ENCODE measurements around the gene TELO2.
A peak's percentile ranks its signal among the peaks of the same experiment; 100 is the strongest.

TELO2 gene

GRCh38 chr16:1533443-1533951, 40.3 kb downstream of the TELO2 start, which contains the start of gene TMEM204:
TMEM204 (plus strand) TSS chr16:1533666; CDS start chr16:1534276, 610 bp downstream.
- H3K4me1 Mint-ChIP-seq (ENCODE audit: low read depth): peaks cover 30% of the 10 kb centered on the region
- no peaks in the 10 kb centered on the region for H3K27me3 Mint-ChIP-seq (ENCODE audit: low read depth)
- H3K9me3 Mint-ChIP-seq: no peaks in the 10 kb centered on the region
- peak; percentile 28 for DNase-seq (ENCODE audit: low spot score)
- H3K4me3 Mint-ChIP-seq: peak within 1 kb of the TSS; percentile 99
- H3K36me3 Mint-ChIP-seq (ENCODE audit: low read depth): peaks cover 36% of the 10 kb centered on the region
- H3K27ac Mint-ChIP-seq: peak within 1 kb of the TSS; percentile 78

GRCh38 chr16:1534021-1535020, 41.2 kb downstream of the TELO2 start:
- Mint-ChIP-seq H3K27me3 (ENCODE audit: low read depth) (no peaks in the 10 kb centered on the region), H3K4me1 (ENCODE audit: low read depth) (peaks cover 30% of the 10 kb centered on the region), H3K27ac (peak overlapping the region; percentile 78), H3K4me3 (peak overlapping the region; percentile 99), H3K36me3 (ENCODE audit: low read depth) (peaks cover 37% of the 10 kb centered on the region), H3K9me3 (no peaks in the 10 kb centered on the region)
- no peak for DNase-seq (ENCODE audit: low spot score)

DNA sequence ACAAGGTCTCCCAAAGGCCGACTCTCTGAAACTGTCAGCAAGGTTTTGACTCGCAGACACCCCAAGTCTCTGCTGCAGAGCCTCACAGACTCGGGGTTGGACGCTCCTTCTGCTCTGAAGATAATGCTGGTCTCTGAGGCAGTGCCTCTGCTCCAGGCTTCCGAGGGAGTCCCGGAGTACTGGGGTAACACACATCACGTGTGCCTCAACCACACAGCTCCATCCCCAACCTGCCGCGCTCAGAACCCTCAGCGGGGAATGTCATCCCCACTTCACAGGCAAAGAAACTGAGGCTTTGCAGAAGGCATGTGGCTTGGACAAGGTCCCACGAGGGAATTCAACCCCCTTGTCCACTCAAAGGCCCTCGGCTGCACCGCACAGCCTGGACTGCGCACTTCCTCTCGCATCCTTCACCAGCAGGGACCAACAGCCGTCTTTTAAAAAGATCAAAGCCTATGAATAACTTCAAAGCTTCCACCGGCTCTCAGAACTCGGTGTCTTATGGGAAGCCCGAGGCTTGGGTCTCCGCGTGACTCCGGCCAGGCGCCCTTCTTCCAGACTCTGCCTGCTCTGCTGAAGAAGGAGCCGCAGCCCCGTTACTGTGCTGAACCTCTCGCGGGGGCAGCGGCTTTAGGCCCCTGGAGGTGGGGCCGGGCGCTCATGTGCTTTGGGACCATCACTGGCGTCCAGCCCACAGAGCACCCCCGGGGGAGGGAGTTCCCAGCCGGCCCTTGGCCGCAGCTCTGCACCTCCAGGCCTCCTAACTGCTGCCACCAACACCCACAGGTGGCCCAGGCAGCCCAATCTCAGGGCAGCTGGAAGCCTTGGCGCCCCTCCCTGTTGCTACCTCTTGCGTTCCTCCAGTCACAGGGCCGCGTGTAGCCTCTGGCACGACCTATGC, 42.5 kb downstream of the TELO2 start:
- DNase-seq (ENCODE audit: low spot score): peak; percentile 27
- Mint-ChIP-seq H3K27me3 (ENCODE audit: low read depth) (no peaks in the 10 kb centered on the region), H3K4me3 (peak overlapping the region; percentile 99), H3K4me1 (ENCODE audit: low read depth) (peaks cover 27% of the 10 kb centered on the region), H3K36me3 (ENCODE audit: low read depth) (peaks cover 42% of the 10 kb centered on the region), H3K27ac (peak overlapping the region; percentile 78), H3K9me3 (no peaks in the 10 kb centered on the region)

- peaks cover 45% of the 10 kb centered on the region for H3K36me3 Mint-ChIP-seq (ENCODE audit: low read depth)
- peak overlapping the region; percentile 69 for H3K27ac Mint-ChIP-seq
- peaks cover 29% of the 10 kb centered on the region for H3K4me1 Mint-ChIP-seq (ENCODE audit: low read depth)
- DNase-seq (ENCODE audit: low spot score): no peak
- H3K27me3 Mint-ChIP-seq (ENCODE audit: low read depth): no peaks in the 10 kb centered on the region
- H3K4me3 Mint-ChIP-seq: peak overlapping the region; percentile 99
- H3K9me3 Mint-ChIP-seq: no peaks in the 10 kb centered on the region
These were observed 43.4 kb downstream of the TELO2 start for GRCh38 chr16:1536601-1537000.

DNA sequence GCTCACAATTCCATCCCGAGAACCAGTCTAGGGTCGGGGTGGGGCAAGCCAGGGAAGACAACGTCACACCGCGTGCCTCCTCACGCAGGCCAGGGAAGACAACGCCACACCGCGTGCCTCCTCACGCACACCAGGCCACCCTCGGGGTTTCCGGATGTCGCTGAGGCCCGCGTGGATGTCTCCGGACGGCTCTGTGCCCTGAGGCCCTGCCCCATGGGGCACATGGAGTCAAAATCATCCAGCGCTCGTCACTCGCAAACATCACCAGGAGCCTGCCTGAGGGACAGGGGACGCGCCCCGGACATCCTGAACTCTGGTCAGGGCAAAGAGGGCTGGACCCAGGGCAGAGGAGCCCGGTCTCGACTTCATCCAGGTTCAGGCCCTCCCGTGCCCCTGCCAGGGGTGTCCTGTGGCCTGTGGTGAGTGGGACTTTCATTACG, 44.0 kb downstream of the TELO2 start:
- Mint-ChIP-seq H3K36me3 (ENCODE audit: low read depth) (peaks cover 47% of the 10 kb centered on the region), H3K27me3 (ENCODE audit: low read depth) (no peaks in the 10 kb centered on the region), H3K4me3 (peak overlapping the region; percentile 99), H3K9me3 (no peaks in the 10 kb centered on the region), H3K27ac (peak overlapping the region; percentile 69), H3K4me1 (ENCODE audit: low read depth) (peaks cover 29% of the 10 kb centered on the region)
- no peak for DNase-seq (ENCODE audit: low spot score)

GRCh38 chr16:1537763-1538289, 44.7 kb downstream of the TELO2 start:
- peak overlapping the region; percentile 50 for H3K27ac Mint-ChIP-seq
- peak overlapping the region; percentile 99 for H3K4me3 Mint-ChIP-seq
- peaks cover 47% of the 10 kb centered on the region for H3K36me3 Mint-ChIP-seq (ENCODE audit: low read depth)
- no peaks in the 10 kb centered on the region for H3K27me3 Mint-ChIP-seq (ENCODE audit: low read depth)
- H3K4me1 Mint-ChIP-seq (ENCODE audit: low read depth): peaks cover 33% of the 10 kb centered on the region
- H3K9me3 Mint-ChIP-seq: no peaks in the 10 kb centered on the region
- no peak for DNase-seq (ENCODE audit: low spot score)

DNA sequence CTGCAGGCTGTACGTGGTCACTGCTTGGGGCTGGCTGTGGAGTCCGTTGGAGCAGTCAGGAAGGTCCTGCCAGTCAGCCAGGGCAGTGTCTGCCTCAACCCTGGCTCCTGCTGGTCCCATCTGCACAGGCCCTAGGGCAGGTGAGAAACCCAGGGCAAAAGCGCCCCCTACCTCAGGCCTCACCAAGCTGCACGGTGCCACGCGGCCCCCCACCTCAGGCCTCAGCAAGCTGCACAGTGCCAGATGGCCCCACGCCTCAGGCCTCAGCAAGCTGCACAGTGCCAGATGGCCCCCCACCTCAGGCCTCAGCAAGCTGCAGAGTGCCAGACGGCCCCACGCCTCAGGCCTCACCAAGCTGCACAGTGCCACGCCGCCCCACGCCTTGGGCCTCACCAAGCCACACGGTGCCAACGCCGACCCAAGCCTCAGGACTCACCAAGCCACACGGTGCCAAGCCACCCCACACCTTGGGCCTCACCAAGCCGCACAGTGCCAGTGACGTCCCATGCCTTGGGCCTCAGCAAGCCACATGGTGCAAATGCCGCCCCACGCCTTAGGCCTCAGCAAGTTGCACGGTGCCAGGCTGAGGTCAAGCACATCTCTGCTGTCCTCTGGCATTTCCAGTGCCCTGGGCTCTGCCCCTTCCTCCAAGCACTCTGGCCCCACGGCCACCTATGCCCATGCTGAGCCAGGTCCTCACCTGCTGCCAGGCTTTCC, 45.8 kb downstream of the TELO2 start:
- no peak overlapping the region for H3K27ac Mint-ChIP-seq

DNA sequence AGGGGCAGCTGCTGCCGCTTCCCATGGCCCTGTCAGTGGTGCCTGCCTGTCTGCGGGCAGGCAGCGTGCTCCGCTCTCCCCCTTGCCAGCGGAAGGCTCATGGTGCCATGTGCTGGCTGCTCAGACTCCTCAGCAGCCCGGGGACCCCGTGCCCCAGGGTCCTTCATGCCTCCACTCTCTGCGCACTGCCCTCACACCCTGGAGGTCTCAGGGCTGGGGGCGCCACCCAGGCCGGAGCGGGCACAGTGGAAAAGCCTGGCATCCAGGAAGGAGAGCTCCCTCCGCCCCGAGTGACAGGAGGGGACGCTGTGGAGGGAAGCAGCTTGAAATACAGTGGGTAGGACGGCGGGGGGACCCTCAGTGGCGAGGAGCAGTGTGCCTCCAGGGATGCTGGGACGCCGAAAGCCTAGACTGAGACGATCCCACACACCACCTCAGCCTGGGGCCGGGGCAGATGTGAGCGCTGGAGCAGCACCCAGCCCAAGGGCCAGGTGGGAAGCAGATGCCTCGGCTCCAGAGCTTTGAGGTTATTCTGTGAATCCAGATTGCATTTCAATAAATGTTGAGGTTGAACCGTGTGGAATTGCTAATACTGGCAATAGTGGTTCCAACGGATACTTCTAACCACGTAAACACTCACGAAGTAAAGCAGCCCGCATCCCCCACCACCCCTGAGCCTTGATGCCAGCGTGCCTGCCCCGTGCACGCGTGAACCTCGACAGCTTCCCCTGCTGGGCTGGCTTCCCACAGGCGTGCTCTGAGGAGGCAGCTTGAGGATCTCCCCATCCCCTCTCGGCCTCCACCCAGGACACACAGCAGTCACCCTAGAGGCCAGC, 46.8 kb downstream of the TELO2 start:
- Mint-ChIP-seq H3K27me3 (ENCODE audit: low read depth) (no peaks in the 10 kb centered on the region), H3K27ac (no peak overlapping the region), H3K4me3 (no peak overlapping the region), H3K4me1 (ENCODE audit: low read depth) (peaks cover 41% of the 10 kb centered on the region), H3K9me3 (no peaks in the 10 kb centered on the region), H3K36me3 (ENCODE audit: low read depth) (peaks cover 48% of the 10 kb centered on the region)
- DNase-seq (ENCODE audit: low spot score): no peak

More for the DNA sequence above, 45.8 kb downstream of the TELO2 start:
- Mint-ChIP-seq H3K9me3 (no peaks in the 10 kb centered on the region), H3K4me1 (ENCODE audit: low read depth) (peaks cover 41% of the 10 kb centered on the region), H3K4me3 (no peak overlapping the region), H3K36me3 (ENCODE audit: low read depth) (peaks cover 52% of the 10 kb centered on the region), H3K27me3 (ENCODE audit: low read depth) (no peaks in the 10 kb centered on the region)
- no peak for DNase-seq (ENCODE audit: low spot score)

DNA sequence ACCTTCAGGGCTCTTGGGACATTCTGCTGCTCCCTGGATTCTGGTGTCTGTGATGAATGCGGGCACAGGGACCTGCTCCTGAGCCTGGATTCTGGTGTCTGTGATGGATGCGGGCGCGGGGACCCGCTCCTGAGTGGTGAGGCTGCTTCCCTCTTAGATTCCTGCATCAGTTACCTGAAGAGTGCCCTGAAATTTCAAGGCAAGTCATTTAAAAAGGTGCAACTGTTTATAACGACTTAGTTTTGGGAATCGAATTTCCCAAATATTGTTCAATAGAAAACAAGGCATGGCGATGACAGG, 47.3 kb downstream of the TELO2 start:
- Mint-ChIP-seq H3K4me1 (ENCODE audit: low read depth) (peaks cover 43% of the 10 kb centered on the region), H3K27ac (no peak overlapping the region), H3K9me3 (no peaks in the 10 kb centered on the region), H3K36me3 (ENCODE audit: low read depth) (peaks cover 47% of the 10 kb centered on the region), H3K27me3 (ENCODE audit: low read depth) (no peaks in the 10 kb centered on the region), H3K4me3 (no peak overlapping the region)
- DNase-seq (ENCODE audit: low spot score): no peak

DNA sequence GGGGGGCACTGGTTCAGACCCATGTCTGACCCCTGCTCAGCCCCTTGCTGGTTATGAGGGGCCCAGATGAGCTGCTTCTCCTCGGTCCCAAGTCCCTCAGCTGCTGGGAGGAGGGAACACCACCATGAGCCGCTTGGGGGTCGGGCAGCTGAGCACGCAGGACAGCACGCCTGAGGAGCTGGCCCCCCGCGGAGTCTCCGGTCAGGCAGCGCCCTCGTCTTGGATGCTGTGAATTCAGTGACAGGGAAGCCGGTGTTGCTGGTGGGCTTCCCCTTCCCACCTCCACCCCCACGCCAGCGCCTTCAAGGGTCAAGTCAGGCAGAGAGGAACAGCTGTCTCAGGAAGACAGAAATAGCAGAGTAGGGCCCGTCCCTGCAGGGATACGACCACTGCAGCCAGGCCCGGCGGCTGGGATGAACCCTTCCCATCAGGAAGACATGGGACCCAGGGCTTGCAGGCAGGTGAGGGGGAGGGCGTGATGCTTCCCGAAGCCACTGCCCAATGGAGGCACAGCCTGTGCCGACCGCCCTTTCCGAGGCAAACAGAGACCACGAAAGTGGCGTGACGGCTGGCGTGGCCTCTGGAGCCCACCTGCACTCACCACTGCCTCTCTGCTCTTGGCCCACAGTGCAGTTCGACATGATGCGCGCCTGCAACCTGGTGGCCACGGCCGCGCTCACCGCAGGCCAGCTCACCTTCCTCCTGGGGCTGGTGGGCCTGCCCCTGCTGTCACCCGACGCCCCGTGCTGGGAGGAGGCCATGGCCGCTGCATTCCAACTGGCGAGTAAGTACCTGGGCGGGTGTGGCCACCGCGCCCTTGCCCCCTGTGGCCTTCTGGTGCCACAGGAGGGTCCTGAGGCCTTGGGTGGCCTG, 48.4 kb downstream of the TELO2 start:
- Mint-ChIP-seq H3K36me3 (ENCODE audit: low read depth) (peaks cover 48% of the 10 kb centered on the region), H3K4me3 (no peak overlapping the region), H3K27ac (peak overlapping the region; percentile 52), H3K9me3 (no peaks in the 10 kb centered on the region), H3K4me1 (ENCODE audit: low read depth) (peaks cover 46% of the 10 kb centered on the region), H3K27me3 (ENCODE audit: low read depth) (no peaks in the 10 kb centered on the region)
- no peak for DNase-seq (ENCODE audit: low spot score)

DNA sequence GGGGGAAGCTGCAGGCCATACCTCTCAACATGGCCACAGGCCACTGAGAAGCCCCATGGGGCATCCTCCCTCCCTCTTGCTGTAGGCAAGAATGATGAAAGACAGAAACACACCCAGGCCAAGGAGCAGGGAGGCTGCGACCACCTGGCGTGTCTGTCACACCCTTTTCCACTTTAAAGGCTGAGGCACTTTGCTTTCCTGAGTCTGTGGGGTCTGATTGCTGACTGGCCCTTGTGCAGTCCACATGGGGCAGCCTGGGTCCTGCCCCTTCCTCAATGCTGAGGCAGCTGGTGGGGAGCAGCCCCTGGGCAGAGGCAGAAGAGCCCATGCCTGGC, 49.0 kb downstream of the TELO2 start:
- Mint-ChIP-seq H3K4me3 (no peak overlapping the region), H3K36me3 (ENCODE audit: low read depth) (peaks cover 48% of the 10 kb centered on the region)

DNA sequence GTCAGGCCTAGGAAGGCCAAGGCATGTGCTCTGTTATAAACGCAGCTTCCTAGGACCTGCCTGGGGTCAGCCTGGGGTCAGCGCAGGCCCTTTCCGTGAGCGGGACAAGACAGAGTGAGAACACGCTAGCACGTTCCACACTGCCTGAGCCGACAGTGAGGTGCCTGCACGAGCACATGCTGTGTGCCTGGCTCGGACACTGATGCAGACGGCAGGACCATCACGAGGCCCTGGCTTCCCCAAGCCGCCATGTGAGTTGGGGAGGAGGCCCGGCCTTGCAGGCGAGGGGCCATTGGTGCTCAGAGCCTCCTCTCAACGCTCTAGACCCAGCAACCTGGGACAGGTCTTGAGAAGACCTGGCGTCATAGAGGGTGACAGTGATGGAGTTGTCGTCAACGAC, 49.4 kb downstream of the TELO2 start:
- Mint-ChIP-seq H3K9me3 (no peaks in the 10 kb centered on the region), H3K4me1 (ENCODE audit: low read depth) (peaks cover 37% of the 10 kb centered on the region), H3K27me3 (ENCODE audit: low read depth) (no peaks in the 10 kb centered on the region), H3K27ac (peak overlapping the region; percentile 93), H3K36me3 (ENCODE audit: low read depth) (peaks cover 44% of the 10 kb centered on the region), H3K4me3 (peak overlapping the region; percentile 29)
- DNase-seq (ENCODE audit: low spot score): no peak

More for the DNA sequence above, 49.0 kb downstream of the TELO2 start:
- DNase-seq (ENCODE audit: low spot score): no peak
- peaks cover 40% of the 10 kb centered on the region for H3K4me1 Mint-ChIP-seq (ENCODE audit: low read depth)
- H3K9me3 Mint-ChIP-seq: no peaks in the 10 kb centered on the region
- no peaks in the 10 kb centered on the region for H3K27me3 Mint-ChIP-seq (ENCODE audit: low read depth)
- peak overlapping the region; percentile 52 for H3K27ac Mint-ChIP-seq

Measured in T-helper 2 cell treated with Interferon-gamma antibody and Interleukin-4, amounts not matched to agents 5 μg/mL and 100 μg/mL, for 36 hours (primary cell).